Bone marrow (tissue), 2 donors: Measurements from ENCODE around the gene HSDL2.
A peak's percentile ranks its signal among the peaks of the same experiment; 100 is the strongest.

ENCODE experiments used
- DNase-seq, 2 donors: peaks; one replicate each; lab custom pipeline; 2025; lab: John Stamatoyannopoulos, UW

HSDL2 gene

GRCh38 chr9:112446526-112446925 lies 66.6 kb downstream of the HSDL2 start:
- DNase-seq: no peak

DNA sequence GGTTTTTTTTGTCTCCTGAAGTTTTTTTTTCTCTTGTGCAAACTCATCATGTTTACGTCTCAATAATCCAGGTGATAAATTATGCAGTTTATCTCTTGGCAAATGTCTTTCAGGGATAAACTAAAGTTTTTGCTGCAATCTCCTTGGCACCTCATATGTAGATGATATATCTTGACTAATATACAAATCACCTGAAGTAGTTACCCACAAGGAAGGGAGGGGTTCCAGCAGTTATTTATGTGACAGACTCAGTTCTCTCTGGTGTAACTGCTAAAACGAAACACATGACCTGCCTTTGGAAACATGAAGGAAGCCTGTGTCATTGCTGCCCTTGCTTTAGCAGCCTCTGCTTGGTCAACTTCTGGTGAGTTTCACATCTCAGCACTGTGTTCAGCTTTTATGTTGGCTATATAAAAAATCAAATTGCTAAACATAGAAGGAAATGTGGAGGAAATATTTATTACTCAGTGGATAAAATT lies 67.4 kb downstream of the HSDL2 start:
- DNase-seq: no peak

- DNase-seq: no peak
These were observed 82.9 kb downstream of the HSDL2 start for GRCh38 chr9:112462855-112463254.

GRCh38 chr9:112465352-112465751 lies 85.4 kb downstream of the HSDL2 start:
- DNase-seq: no peak

GRCh38 chr9:112472996-112473395 lies 93.1 kb downstream of the HSDL2 start:
- DNase-seq: no peak

DNA sequence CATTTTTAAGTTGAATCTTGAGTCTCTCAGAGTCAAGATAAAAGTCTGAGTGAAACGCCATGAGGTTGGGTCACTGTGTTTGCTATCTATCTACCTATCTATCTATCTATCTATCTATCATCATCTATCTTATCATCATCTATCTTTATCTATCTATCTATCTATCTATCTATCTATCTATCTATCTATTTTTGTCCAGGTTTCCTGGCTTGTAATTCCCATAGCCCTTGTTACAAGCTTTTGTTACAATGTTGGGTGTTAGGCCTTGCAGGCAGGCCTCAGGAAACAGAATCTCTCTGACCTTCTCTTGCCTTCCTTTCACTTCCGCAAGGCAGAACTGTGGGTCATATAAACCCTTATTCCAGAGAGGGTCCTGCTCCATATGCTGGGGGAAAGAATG lies 94.1 kb downstream of the HSDL2 start:
- DNase-seq: no peak

GRCh38 chr9:112475318-112475717 lies 95.4 kb downstream of the HSDL2 start:
- DNase-seq: no peak

- DNase-seq: no peak
These were observed 97.4 kb downstream of the HSDL2 start for GRCh38 chr9:112477330-112477729.

DNA sequence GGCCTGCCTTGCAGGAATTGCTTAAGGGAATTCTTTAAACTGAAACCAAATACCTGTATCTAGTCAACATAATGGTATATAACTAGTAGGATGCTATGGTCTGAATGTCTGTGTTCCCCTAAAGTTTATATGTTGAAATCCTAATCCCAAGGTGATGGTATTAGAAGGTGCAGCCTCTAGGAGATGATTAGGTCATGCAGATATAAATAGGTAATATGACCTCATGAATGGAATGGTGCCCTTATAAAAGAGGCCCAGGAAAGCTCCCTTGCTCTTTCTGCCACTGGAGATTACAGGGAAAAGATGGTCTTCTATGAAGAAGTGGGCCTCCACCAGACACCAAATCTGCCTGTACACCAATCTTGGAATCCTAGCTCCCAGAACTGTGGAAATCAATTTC lies 99.3 kb downstream of the HSDL2 start:
- no peak for DNase-seq

DNA sequence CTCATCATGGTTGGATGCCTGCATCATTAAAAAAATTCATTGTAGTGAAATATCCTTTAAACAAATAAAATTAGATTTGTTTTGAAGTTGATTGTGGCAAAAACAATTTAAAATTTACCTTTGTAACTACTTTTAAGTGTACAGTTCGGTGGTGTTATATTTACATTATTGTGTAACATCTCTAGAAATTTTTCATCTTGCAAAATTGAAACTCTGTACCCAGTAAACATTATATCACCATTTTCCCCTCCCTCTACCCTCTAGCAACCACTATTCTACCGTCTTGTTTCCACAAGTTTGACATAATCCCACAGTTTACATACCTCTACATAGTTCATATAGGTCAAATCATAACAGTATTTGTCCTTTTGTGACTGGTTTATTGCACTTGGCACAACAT lies 104.7 kb downstream of the HSDL2 start:
- DNase-seq: no peak

DNA sequence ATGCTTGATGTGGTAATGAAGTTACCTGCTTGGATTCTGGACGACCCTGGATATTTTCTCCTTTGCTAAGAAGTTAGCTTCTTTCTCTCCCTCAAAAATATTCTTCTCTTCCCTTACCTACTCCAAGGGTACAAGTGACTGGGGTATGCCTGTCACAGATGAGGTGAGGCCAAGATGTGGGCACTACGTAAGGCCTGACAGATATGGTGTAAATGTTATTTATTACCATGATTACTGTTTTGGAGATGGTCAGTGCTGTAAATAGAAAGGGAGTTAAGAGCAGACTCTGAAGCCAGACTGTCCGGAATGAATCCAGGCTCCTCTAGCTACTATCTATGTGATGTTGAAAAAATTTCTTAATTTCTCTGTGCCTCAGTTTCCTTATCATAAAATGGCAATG lies 105.7 kb downstream of the HSDL2 start:
- no peak for DNase-seq

DNA sequence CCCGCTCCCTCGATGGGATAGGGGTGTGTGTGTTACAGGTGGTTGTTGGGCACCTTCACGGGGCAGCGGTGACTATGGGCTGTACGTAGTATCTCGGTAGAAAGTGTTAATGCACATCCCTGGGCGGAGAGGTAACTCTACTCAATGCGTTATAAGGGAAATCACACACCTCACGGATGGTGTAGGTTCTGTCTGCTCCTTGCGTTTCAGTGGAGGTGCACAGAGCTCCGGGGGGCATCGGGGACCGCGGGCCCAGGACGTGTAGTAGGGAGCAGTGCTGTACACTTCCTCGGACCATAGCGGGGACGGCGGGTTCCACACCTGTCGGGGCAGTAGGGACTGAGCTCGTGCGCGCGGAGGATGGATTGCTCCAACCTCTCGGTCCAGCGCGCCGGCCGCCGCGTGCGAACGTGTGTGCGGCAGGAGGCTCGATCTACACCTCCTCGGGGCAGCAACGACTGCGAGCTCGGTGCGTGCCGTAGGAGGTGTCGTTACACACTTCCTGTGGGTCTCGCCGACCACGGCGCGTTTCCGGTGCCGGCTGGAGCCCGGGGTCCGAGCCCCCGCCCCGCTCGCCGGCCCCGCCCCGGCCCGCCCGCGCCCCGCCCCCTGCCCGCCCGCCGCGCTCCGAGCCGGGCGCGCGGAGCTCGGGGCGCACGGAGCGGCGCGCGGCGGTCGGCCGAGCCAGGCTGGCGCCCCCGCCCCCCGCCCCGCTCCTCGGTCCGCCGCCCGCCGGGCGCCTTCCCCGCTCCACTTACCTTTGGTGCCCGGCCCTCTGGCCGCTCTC lies 106.5 kb downstream of the HSDL2 start, which contains the start of gene KIAA1958:
Gene KIAA1958, plus strand, starts transcription at position 607 of the 787 bp plus-strand sequence. CDS start 87,254 bp downstream, outside the sequence.
- DNase-seq: peak in 1 of 2 donors; percentile 46

GRCh38 chr9:112487008-112487798 lies 107.3 kb downstream of the HSDL2 start:
- peak in 1 of 2 donors; percentile 44 for DNase-seq

DNA sequence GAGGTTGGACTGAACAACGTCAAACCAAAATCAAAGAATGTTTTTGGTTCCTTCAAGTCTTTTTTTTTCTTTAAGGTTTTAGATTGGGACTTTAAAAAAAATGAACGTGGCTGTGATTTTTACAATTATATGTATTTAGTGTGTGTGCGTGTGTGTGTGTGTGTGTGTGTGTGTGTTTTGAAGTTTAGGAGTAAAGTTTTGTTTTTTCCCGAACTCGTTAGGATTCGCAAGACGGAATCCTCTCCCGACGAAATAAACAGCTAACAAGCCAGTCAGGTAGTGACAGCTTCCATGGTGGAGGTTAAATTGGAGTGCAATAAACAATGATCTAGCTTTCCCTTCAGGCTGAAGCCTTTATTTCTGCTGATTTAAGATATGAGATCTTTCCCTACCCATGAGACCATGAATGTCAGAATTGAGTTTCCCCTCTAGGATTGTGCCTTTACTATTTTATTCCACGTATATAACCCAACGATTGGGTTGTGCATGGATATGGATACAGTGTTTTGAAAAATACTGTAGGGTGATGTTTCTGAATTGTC lies 108.0 kb downstream of the HSDL2 start:
- DNase-seq: no peak

- DNase-seq: no peak
These were observed 109.2 kb downstream of the HSDL2 start for GRCh38 chr9:112489039-112489546.

DNA sequence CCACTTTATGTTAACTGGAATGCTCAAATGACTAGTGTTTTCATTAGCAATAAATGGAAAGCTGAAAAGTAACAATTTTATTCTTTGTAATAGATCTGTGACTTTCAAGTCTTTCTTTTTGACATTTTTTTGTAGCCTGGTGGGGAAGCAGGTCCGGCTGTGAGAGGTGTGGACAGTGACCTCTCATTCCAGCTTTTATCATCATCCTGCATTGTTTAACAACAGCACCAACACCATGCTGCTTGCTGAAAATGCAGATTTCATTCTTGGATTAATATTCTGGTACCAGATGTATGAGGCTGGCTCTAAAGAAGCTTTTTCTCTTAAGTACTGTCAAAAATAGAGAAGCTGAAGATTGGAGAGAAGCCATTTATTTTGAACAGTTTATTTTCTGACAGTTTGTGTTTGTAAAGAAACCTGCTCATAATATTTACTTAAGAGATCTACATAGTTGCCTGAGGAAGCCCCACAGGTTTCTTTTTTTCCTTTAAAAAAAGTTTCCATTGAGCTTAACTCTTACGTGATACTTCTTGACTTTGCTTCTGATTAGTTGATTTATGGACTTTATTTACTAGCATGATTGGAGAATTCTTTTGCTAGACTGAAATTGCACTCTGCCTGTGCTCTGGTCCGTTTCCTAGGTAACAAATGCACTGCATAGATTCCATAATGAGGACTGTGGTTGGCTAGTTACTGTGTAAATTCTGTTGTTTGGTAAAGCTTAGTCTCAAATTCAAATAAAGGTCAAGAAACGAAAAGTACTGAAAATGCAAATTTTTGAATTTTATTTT lies 110.2 kb downstream of the HSDL2 start:
- no peak for DNase-seq

- no peak for DNase-seq
These were observed 113.7 kb downstream of the HSDL2 start for GRCh38 chr9:112493393-112494137.

DNA sequence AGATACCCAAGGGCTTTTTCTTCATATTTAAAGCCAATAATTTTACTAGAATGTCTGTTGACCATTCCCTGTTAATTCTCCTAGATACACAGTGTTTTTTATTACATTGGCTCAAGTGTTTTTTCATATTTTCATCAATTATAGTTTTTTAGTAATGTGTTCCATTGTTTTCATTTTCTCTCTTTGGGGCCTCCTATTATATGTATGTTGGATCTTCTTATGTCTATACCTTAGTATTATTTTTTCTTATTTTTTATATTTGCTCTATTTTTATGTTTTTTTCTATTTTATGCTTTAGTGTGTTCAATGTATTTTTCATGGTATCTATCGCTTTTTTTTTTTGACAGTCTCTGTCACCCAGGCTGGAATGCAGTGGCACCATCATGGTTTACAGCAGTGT lies 114.2 kb downstream of the HSDL2 start:
- DNase-seq: no peak

DNA sequence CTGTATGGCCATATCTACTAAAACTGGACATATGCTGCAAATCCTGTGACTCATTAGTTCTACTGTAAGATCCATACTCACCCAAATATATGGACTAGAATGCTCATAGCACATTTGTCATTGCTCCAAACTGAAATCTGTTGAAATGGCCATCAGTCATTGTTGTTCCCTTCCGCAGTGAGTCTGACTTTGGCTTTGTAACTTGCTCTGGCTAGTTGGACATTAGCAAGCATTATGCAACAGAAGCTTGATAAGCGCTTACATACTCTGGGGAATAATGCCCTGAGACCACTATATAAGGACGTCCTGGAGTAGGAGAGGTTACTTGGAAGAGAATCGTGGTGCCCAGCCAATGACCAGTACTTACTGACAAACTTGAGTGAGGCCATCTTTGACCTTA lies 115.7 kb downstream of the HSDL2 start:
- DNase-seq: no peak

DNA sequence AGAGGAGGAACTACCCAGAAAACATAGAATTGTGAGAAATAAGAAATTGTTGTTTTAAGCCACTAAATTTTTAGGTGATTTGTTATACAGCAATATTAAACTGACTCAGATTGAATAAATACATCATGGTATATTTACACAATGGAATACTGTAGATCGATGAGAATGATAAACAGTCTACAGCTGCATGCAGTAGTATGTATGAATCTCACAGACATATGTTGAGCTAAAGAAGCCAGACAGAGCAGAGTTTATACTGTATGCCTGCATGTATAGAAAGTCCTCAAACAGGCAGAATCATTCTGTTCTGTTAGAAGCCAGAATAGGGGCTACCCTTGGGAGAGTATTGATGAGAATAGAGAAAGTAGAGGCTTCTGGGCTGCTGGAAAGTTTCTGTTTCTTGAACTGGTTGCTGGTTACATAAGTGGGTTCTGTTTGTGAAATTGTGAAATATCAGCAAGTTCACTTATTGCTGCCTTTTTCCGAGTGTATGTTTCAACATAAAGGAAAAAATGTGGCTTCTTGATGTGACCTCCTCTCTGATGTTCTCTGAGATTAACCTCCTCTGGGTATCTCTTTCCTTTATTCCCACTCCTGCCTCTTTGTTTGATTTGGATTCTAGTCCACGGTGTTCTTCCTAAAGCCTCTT lies 116.3 kb downstream of the HSDL2 start:
- DNase-seq: no peak

GRCh38 chr9:112500842-112501241 lies 120.9 kb downstream of the HSDL2 start:
- no peak for DNase-seq
